ENCODE data around the gene XPC. TPM values are rescaled to one million over a fixed set of nuclear protein-coding genes. Genes with fewer than 3 reads are reported as not detected.
A peak's percentile ranks its signal among the peaks of the same experiment; 100 is the strongest.

The XPC gene
- total RNA-seq, 1 experiment from 2014 or later = 34.9 TPM

- no peak for TF ChIP-seq FOXK1 (CRISPR knock-in tag; IDR thresholded peaks at IDR 0.05)
- TF ChIP-seq MLX (CRISPR knock-in tag; IDR thresholded peaks at IDR 0.05) = no peak
- TF ChIP-seq JUN (CRISPR knock-in tag; IDR thresholded peaks at IDR 0.05) = no peak
Measured at GRCh38 chr3:14220933-14221332, 42.5 kb upstream of the XPC start (continued).

DNA sequence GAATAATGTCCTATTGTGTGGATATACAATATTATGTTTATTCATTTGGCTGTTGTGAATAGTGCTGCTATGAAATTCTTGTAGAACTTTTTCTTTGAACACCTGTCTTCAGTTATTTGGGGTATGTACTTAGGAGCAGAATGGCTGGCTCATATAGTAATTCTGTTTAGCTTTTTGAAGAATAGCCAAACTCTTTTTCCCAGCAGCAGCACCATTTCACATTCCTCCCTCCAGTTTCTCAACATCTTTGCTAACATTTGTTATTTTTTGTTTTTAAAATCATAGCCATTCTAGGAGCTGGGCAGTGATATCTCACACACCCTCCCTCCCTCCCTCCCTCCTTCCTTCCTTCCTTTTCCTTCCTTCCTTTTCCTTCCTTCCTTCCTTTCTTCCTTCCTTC is 40.0 kb upstream of the XPC start:
- ChIA-PET POLR2A (no interaction called here), CTCF (interaction anchor here (1.2 kb wide), 1 partner anchor 15 kb away, joined by 6 read pairs; no protein-coding TSS in a partner anchor)
- DNase-seq (ENCODE audit: low spot score) = no peak
- H3K27me3 Mint-ChIP-seq (ENCODE audit: low read depth) = peaks cover 4% of the 10 kb centered on the region; the same call in 1 of the 2 replicates
- 0 out of 2 replicates have a peak overlapping the region, but pooled peaks have one; percentile 34 for H3K4me3 Mint-ChIP-seq
- no peak overlapping the region for H3K27ac Mint-ChIP-seq
- H3K4me1 Mint-ChIP-seq = peaks cover 9% of the 10 kb centered on the region
- ATAC-seq = no peak
- H3K9me3 Mint-ChIP-seq = peaks cover 40% of the 10 kb centered on the region
- H3K36me3 Mint-ChIP-seq = peaks cover 11% of the 10 kb centered on the region
- TF ChIP-seq GTF2I (CRISPR knock-in tag; conservative IDR thresholded peaks at IDR 0.05) = no peak
- no peak for TF ChIP-seq JUN (CRISPR knock-in tag; IDR thresholded peaks at IDR 0.05)
- no peak for TF ChIP-seq NR3C1 (CRISPR knock-in tag; conservative IDR thresholded peaks at IDR 0.05; ENCODE audit: low read depth)
- TF ChIP-seq ZNF232 (CRISPR knock-in tag; IDR thresholded peaks at IDR 0.05) = no peak
- no peak for TF ChIP-seq NFE2L1 (CRISPR knock-in tag; IDR thresholded peaks at IDR 0.05)
- no peak for TF ChIP-seq STAT6 (CRISPR knock-in tag; conservative IDR thresholded peaks at IDR 0.05; ENCODE audit: low read depth)
- no peak for TF ChIP-seq CREB1 (CRISPR knock-in tag; IDR thresholded peaks at IDR 0.05)
- no peak for TF ChIP-seq ZNF317 (CRISPR knock-in tag; IDR thresholded peaks at IDR 0.05; ENCODE audit: borderline replicate concordance, low read depth)
- no peak for TF ChIP-seq ZNF281 (CRISPR knock-in tag; IDR thresholded peaks at IDR 0.05)
- TF ChIP-seq FOXK1 (CRISPR knock-in tag; IDR thresholded peaks at IDR 0.05) = no peak

- POLR2A ChIA-PET = no interaction called here
- H3K4me1 Mint-ChIP-seq = peaks cover 9% of the 10 kb centered on the region
- ATAC-seq = peak; percentile 99
- TF ChIP-seq JAZF1 (CRISPR knock-in tag; IDR thresholded peaks at IDR 0.05) = no peak
- TF ChIP-seq, protein P1, sequence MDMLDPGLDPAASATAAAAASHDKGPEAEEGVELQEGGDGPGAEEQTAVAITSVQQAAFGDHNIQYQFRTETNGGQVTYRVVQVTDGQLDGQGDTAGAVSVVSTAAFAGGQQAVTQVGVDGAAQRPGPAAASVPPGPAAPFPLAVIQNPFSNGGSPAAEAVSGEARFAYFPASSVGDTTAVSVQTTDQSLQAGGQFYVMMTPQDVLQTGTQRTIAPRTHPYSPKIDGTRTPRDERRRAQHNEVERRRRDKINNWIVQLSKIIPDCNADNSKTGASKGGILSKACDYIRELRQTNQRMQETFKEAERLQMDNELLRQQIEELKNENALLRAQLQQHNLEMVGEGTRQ (CRISPR knock-in tag; IDR thresholded peaks at IDR 0.05) = peak; percentile 97
- no peak for TF ChIP-seq HMGA2 (CRISPR knock-in tag; IDR thresholded peaks at IDR 0.05)
- 0 out of 2 replicates have a peak, but pooled peaks have one; percentile 39 for TF ChIP-seq ZNF232 (CRISPR knock-in tag; IDR thresholded peaks at IDR 0.05)
- TF ChIP-seq, protein P2, sequence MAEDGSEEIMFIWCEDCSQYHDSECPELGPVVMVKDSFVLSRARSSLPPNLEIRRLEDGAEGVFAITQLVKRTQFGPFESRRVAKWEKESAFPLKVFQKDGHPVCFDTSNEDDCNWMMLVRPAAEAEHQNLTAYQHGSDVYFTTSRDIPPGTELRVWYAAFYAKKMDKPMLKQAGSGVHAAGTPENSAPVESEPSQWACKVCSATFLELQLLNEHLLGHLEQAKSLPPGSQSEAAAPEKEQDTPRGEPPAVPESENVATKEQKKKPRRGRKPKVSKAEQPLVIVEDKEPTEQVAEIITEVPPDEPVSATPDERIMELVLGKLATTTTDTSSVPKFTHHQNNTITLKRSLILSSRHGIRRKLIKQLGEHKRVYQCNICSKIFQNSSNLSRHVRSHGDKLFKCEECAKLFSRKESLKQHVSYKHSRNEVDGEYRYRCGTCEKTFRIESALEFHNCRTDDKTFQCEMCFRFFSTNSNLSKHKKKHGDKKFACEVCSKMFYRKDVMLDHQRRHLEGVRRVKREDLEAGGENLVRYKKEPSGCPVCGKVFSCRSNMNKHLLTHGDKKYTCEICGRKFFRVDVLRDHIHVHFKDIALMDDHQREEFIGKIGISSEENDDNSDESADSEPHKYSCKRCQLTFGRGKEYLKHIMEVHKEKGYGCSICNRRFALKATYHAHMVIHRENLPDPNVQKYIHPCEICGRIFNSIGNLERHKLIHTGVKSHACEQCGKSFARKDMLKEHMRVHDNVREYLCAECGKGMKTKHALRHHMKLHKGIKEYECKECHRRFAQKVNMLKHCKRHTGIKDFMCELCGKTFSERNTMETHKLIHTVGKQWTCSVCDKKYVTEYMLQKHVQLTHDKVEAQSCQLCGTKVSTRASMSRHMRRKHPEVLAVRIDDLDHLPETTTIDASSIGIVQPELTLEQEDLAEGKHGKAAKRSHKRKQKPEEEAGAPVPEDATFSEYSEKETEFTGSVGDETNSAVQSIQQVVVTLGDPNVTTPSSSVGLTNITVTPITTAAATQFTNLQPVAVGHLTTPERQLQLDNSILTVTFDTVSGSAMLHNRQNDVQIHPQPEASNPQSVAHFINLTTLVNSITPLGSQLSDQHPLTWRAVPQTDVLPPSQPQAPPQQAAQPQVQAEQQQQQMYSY (CRISPR knock-in tag; IDR thresholded peaks at IDR 0.05) = peak; percentile 29; the same call in 1 of the 2 replicates
- 0 out of 2 replicates have a peak, but pooled peaks have one; percentile 62 for TF ChIP-seq FOXP4 (CRISPR knock-in tag; IDR thresholded peaks at IDR 0.05)
- TF ChIP-seq, protein P3, sequence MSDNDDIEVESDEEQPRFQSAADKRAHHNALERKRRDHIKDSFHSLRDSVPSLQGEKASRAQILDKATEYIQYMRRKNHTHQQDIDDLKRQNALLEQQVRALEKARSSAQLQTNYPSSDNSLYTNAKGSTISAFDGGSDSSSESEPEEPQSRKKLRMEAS (CRISPR knock-in tag; IDR thresholded peaks at IDR 0.05) = peak; percentile 88
- no peak for TF ChIP-seq FOXP1 (CRISPR knock-in tag; IDR thresholded peaks at IDR 0.05; ENCODE audit: borderline replicate concordance)
Measured at GRCh38 chr3:14216257-14217048, 38.1 kb upstream of the XPC start.

More at GRCh38 chr3:14216257-14217048, 38.1 kb upstream of the XPC start:
- CTCF ChIA-PET = interaction anchor here (0.6 to 2.6 kb wide), 19 partner anchors 10 to 531 kb away, joined by 3 to 56 read pairs (median 4); partner anchors contain the start of genes LSM3 and XPC
- Mint-ChIP-seq H3K36me3 (peaks cover 11% of the 10 kb centered on the region), H3K9me3 (peaks cover 25% of the 10 kb centered on the region), H3K27ac (peak overlapping the region; percentile 93), H3K27me3 (ENCODE audit: low read depth) (peaks cover 4% of the 10 kb centered on the region; the same call in 1 of the 2 replicates), H3K4me3 (peak overlapping the region; percentile 76)
- peak; percentile 82 for DNase-seq (ENCODE audit: low spot score)

All from WTC11 (cell line).